ENCODE results near the gene LRRC26.

- TF ChIP-seq POLR2A (IDR thresholded peaks at IDR 0.05; ENCODE audit: low read length) = peak; percentile 30
- TF ChIP-seq GATA1 (IDR thresholded peaks at IDR 0.05; ENCODE audit: low read depth, low read length) = no peak
Observed at GRCh38 chr9:137176302-137177182, 6.7 kb upstream of the LRRC26 start.

Data from erythroblast (primary cell).